Measurements from ENCODE around the gene YEATS2. TPM values are rescaled to one million over a fixed set of nuclear protein-coding genes. Genes with fewer than 3 reads are reported as not detected.

Gene YEATS2
- total RNA-seq, 2 experiments from 2014 or later, result 68.2 to 77.2 TPM

DNA sequence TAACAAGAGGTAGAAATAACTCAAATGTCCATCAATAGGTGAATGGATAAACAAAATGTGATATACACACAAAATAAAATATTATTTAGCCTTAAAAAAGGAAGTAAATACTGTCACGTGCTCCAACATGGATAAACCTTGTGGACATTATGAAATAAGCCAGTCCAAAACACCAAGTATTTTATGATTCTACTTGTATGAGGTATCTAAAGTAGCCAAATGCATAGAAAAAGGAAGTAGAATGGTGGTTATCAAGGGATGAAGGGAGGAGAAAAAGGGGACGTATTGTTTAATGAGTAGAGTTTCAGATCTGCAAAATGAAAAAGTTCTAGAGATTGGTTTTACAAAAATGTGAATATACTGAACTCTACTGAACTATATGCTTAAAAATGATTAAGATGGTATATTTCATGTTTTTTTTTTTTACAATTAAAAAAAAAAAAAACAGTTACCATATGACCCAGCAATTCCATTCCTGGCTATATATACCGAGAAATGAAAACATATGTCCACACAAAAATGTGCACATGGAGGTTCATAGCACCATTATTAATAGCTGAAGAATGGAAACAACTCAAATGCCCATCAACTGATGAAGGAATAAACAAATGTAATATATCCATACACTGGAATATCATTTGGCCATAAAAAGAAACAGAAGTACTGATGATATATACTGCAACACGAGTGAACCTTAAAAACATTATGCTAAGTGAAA, 156.9 kb downstream of the YEATS2 start:
- no TSS peak for BruUV-seq (replicated peaks)
- DNase-seq (ENCODE audit: low spot score), result no peak
- H3K27ac ChIP-seq (ENCODE audit: low read depth, low read length, poor library complexity, severe bottlenecking), result no peak overlapping the region
- intact Hi-C loops (cut with micrococcal nuclease; ENCODE audit: unreplicated experiment), result no loop called here
- H2AFZ ChIP-seq (ENCODE audit: low read length), result no peak overlapping the region
- H3K4me2 ChIP-seq (ENCODE audit: low read length), result no peak overlapping the region
- no peak overlapping the region for H3K4me3 ChIP-seq (ENCODE audit: low read depth, low read length, poor library complexity, severe bottlenecking)
- TF ChIP-seq CTCF (conservative IDR thresholded peaks at IDR 0.05; ENCODE audit: low read length) (no peak), EZH2phosphoT487 (IDR thresholded peaks at IDR 0.05; ENCODE audit: borderline replicate concordance, low read depth, low read length) (no peak)
- ChIA-PET CTCF (ENCODE audit: unreplicated experiment) (no interaction called here), POLR2A (no interaction called here)
- no peaks in the 10 kb centered on the region for H3K9me3 ChIP-seq (ENCODE audit: low read length)
- no peaks in the 10 kb centered on the region for H4K20me1 ChIP-seq (ENCODE audit: insufficient read depth, low read length)
- H3K79me2 ChIP-seq (ENCODE audit: insufficient read depth, low read depth, low read length), result no peaks in the 10 kb centered on the region
- peaks cover 82% of the 10 kb centered on the region for H3K36me3 ChIP-seq (ENCODE audit: insufficient read depth, low read length)
- no peaks in the 10 kb centered on the region for H3K9me2 ChIP-seq (ENCODE audit: insufficient read depth, low read length)
- no peaks in the 10 kb centered on the region for H3K4me1 ChIP-seq (ENCODE audit: insufficient read depth, low read length, poor library complexity, severe bottlenecking)

- no peaks in the 10 kb centered on the region for H4K20me1 ChIP-seq (ENCODE audit: insufficient read depth, low read length)
- intact Hi-C loops (cut with micrococcal nuclease; ENCODE audit: unreplicated experiment), result no loop called here
- H3K4me3 ChIP-seq (ENCODE audit: low read depth, low read length, poor library complexity, severe bottlenecking), result no peak overlapping the region
- CTCF ChIA-PET (ENCODE audit: unreplicated experiment), result no interaction called here
- no peak for DNase-seq (ENCODE audit: low spot score)
- no peak overlapping the region for H3K27ac ChIP-seq (ENCODE audit: low read depth, low read length, poor library complexity, severe bottlenecking)
- H2AFZ ChIP-seq (ENCODE audit: low read length), result no peak overlapping the region
- H3K4me1 ChIP-seq (ENCODE audit: insufficient read depth, low read length, poor library complexity, severe bottlenecking), result no peaks in the 10 kb centered on the region
- no peaks in the 10 kb centered on the region for H3K79me2 ChIP-seq (ENCODE audit: insufficient read depth, low read depth, low read length)
- no TSS peak for BruUV-seq (replicated peaks)
- POLR2A ChIA-PET, result interaction anchor here (0.6 kb wide), 1 partner anchor 150 kb away, joined by 4 read pairs; no protein-coding TSS in a partner anchor
- H3K9me3 ChIP-seq (ENCODE audit: low read length), result no peaks in the 10 kb centered on the region
- H3K36me3 ChIP-seq (ENCODE audit: insufficient read depth, low read length), result peaks cover 88% of the 10 kb centered on the region
- no peak overlapping the region for H3K4me2 ChIP-seq (ENCODE audit: low read length)
- no peak for TF ChIP-seq EZH2phosphoT487 (IDR thresholded peaks at IDR 0.05; ENCODE audit: borderline replicate concordance, low read depth, low read length)
- no peak for TF ChIP-seq CTCF (conservative IDR thresholded peaks at IDR 0.05; ENCODE audit: low read length)
- H3K9me2 ChIP-seq (ENCODE audit: insufficient read depth, low read length), result no peaks in the 10 kb centered on the region
These were observed 160.3 kb downstream of the YEATS2 start for GRCh38 chr3:183857863-183858262.

Other genes with a start within 250 kb of the YEATS2 start
- 143 TPM in 2 replicates for gene KLHL6, start 142.1 kb upstream of the YEATS2 start, total RNA-seq (2014; rRNA removed; shearing (Covaris generic))
- 169 and 191 TPM in 2 replicates for gene KLHL6, start 142.1 kb upstream of the YEATS2 start, total RNA-seq (2022)
- 37.8 and 45.8 TPM in 2 replicates for gene KLHL24, start 62.2 kb upstream of the YEATS2 start, total RNA-seq (2014; rRNA removed; shearing (Covaris generic))
- 34.0 and 53.0 TPM in 2 replicates for gene KLHL24, start 62.2 kb upstream of the YEATS2 start, total RNA-seq (2022)
- 0.88 and 1.5 TPM in 2 replicates for gene MAP6D1, start 127.8 kb downstream of the YEATS2 start, total RNA-seq (2014; rRNA removed; shearing (Covaris generic))
- gene MAP6D1, start 127.8 kb downstream of the YEATS2 start, total RNA-seq (2022), result 1.1 TPM in 2 replicates
- 43.5 and 46.1 TPM in 2 replicates for gene PARL, start 187.1 kb downstream of the YEATS2 start, total RNA-seq (2014; rRNA removed; shearing (Covaris generic))
- gene PARL, start 187.1 kb downstream of the YEATS2 start, total RNA-seq (2022), result 68.2 and 69.3 TPM in 2 replicates

Measured in OCI-LY7 (cell line).